Measurements from ENCODE around the gene COMMD7.
"Not testable (repeated sequence)": the region's sequence is repeated elsewhere in the genome, so short reads cannot be mapped to it uniquely, and the experiment has no call there.

Gene COMMD7

DNA sequence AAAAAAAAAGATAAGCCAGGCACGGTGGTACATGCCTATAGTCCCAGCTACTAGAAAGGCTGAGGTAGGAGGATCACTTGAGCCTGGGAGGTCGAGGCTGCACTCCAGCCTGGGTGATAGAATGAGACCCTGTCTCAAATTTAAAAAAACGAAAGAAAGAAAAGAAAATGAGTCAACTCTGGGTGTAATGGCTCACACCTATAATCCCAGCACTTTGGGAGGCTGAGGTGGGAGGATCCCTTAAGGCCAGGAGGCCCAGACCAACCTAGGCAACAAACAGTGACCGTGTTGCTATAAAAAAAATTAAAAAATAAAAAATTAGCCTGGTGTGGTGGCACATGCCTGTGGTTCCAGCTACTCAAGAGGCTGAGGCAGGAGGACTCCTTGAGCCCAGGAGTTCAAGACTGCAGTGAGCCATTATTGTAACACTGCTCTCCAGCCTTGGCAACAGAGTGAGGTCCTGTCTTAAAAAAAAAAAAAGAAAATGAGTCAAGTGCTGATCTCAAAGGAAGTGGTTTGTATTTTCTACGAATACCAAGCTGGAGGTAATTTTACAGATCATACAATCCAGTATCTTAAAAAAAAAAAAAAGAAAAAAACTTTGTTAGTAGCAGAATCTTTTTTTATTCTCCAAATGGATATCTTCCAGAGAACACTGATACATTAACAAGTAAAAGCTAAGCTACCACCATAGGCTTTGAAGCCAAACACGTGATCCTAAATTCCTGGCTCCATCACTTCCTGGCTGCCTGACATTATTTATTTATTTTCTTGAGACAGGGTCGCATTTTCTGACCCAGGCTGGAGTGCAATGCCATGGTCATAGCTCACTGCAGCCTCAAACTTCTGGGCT is 5.7 kb downstream of the COMMD7 start:
- no peak for DNase-seq

DNA sequence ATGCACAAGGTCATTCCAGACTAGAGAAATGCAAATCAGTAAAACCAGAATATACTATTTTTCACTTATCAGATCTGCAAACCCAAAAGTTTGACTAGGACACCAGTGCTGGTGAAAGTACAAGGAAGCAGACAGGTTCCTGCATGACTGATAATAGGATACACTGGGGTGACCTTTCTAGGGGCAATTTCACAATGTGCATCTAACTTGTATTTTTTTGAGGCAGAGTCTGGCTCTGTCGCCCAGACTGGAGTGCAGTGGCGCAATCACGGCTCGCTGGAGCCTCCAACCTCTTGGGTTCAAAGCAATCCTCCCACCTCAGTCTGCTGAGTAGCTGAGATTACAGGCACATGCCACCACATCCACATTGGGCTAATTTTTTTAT is 11.4 kb downstream of the COMMD7 start:
- DNase-seq: no peak

DNA sequence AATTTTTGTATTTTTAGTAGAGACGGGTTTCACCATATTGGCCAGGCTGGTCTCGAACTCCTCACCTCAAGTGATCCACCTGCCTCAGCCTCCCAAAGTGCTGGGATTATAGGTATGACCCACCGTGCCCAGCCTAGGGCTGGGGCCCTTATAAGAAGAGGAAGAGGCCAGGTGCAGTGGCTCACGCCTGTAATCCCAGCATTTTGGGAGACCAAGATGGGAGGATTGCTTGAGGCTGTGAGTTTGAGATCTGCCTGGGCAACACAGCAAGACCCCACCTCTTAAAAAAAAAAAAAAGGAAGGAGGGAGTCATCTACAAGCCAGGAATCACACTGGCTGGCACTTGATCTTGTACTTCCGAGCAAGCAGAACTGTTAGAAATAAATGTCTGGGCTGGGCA is 13.9 kb downstream of the COMMD7 start:
- not testable (repeated sequence) for DNase-seq

DNA sequence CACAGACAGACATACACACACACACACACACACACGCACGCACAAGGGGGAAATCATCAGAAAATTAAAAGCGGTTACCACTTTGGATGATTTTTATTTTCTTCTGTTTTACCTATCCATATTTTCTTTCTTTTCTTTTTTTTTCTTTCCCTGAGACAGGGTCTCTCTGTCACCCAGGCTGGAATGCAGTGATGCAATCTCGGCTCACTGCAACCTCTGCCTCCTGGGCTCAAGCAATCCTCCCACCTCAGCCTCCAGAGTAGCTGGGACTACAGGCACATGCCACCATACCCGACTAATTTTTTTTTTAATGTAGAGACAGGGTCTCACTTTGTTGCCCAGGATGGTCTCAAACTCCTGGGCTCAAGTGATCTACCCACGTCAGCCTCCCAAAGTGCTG is 14.8 kb downstream of the COMMD7 start:
- not testable (repeated sequence) for DNase-seq

DNA sequence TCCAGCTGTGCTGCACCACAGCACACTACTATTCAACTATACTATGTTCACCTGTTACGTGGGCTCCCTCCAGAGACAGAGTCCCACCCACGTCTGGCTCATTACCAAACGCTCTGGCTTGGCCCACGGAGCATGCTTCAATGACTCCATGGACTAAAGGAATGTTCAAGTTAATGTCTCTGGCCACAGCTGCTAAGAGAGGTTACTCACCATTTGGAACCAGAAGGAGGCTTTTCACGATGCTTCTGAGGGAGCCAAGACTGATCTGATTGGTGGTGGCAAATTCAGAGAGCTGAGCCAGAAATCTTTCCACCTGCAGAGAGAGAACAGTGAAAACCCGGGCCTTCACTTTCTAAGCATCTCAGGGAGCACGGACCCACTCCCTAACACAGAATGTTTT is 15.6 kb downstream of the COMMD7 start:
- DNase-seq: peak in 6 of 51 donors; percentile 2 to 53 (median 4)

DNA sequence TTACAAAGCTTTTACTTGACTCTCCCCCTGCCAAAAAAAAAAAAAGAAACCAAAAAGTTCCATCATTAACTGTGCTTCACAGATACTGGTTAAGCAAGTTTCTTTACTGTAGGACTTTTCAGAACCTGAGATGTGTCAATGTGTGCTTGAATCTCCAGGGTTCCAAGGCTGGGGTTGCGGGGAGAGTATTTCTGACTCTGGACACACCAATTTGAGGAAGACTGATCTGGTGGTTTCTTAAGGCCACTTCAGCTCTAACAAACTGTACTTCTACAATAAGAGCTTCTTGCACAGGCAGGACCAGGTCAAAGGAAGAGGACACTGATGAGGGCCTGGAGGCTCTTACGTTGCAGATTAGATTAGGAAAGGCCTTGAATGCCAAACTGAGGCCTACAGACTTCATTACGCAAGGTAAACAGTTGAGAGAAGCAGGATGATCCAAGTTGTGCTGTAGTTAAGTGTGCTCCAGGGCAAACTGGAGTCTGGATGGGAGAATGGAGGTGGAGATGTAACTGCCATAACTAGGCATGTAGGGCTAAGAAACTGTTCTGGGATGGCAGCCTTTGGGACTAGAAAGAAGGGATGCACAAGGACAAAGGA is 24.4 kb downstream of the COMMD7 start:
- no peak for DNase-seq

DNA sequence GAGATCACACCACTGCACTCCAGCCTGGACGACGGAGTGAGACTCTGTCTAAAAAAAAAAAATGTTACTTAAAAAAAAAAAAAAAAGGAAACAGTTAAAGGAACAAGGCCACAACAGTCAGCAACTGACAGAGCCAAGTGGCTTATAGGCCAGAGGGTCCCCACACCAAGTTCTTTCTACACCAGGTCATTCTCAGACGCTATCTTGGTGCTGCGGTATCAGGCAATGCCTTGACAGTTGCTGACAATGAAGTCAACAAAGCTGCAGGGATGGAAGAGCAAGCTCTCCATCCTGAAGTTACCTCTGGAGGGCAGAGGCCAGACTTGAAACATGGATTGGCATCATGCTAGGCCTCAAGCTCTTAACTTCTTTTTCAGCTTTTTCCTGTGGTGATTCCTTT is 31.9 kb downstream of the COMMD7 start:
- DNase-seq: no peak

DNA sequence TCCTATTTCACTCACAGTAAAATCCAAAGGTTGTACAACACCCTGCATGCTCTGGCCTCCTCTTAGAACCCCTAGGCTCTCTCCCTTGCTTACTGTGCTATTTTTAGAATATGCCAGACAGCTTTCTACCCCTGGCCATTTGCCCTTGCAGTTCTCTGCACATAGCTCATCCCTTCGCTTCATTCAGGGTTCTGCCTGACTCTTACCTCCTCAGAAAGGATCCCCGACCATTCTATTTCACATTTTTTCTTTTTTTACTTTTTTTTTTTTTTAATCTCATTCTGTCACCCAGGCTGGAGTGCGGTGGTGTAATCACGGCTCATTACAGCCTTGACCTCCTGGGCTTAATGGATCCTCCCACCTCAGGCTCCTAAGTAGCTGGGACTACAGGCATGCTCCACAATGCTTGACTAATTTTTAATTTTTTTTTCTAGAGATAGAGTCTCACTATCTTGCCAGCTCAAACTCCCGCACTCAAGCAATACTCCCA is 33.6 kb downstream of the COMMD7 start:
- DNase-seq: no peak

DNA sequence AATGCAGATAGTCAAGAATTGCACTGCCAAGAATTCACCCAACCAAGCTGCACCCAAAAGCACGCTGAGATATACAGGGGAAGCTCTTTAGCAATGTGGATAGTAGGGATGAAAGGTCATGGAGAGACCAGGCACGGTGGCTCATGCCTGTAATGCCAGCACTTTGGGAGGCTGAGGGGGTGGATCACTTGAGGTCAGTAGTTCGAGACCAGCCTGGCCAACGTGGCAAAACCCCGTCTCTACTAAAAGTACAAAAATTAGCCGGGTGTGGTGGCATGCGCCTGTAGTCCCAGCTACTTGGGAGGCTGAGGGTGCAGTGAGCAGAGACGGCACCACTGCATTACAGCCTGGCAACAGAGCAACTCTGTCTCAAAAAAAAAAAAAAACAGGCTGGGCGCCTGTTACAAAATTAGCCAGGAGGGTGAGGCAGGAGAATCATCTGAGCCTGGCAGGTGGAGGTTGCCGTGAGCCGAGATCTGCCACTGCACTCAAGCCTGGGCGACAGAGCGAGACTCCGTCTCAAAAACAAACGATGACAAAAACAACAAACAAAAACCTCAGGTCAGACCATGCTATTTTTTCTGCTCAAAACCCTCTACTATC is 34.1 kb downstream of the COMMD7 start:
- not testable (repeated sequence) for DNase-seq

DNA sequence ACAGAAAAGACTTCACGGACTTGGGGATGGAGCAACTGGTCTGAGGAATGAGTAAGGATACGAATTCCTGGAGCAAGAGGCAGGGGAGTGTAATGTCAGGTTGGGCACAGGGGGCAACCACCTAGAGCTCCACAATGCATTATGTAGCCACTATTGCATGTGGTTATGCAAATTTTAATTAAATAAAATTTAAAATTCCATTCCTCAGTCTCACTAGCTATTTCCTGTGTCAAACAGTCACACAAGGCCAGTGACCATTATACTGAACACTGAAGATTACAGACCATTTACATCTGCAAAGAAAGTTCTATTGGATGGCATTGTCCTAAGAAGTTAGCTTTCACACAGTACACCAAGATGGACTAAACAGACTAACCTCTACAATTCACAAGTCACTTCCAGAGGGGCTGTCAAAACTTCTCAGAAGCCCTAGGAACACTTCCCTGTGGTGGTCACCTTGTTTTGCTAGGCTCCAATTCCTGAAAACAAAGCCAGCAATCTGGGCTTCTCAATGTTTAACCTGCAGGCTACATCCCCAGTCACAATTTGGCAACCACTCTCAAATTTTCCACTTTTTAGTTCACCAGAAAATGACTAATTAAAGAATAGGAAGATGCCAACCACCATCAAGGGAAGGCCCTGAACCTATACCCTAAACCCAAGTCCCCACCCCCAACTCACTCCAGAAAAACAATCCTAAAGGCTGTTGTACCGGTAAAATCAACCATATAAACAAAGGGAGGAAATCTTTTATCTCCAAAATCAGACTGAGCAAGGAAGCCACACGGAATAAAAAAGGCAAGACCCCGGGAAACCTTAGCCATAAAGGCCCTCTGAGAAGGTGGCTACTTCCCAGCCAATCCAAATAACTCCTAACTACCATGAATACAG is 35.3 kb downstream of the COMMD7 start:
- DNase-seq: no peak

DNA sequence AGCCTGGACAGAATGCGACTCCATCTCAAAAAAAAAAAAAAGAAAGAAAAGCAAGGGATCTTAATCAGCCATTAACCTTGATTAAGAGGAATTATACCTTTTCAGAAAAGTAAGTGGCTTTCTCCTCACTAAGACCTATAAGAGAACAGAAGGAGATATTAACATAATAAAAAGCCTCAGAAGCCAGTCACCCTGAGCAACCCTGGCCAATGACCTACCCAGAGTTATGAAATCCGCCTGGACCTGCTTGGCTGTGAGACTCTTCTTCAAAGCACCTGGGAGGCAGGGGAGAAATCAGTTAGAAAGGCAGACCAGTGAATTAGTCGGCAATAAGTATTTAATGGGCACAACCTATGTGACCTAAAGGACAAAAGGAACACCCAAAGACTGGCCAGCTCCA is 36.8 kb downstream of the COMMD7 start:
- DNase-seq: no peak

DNA sequence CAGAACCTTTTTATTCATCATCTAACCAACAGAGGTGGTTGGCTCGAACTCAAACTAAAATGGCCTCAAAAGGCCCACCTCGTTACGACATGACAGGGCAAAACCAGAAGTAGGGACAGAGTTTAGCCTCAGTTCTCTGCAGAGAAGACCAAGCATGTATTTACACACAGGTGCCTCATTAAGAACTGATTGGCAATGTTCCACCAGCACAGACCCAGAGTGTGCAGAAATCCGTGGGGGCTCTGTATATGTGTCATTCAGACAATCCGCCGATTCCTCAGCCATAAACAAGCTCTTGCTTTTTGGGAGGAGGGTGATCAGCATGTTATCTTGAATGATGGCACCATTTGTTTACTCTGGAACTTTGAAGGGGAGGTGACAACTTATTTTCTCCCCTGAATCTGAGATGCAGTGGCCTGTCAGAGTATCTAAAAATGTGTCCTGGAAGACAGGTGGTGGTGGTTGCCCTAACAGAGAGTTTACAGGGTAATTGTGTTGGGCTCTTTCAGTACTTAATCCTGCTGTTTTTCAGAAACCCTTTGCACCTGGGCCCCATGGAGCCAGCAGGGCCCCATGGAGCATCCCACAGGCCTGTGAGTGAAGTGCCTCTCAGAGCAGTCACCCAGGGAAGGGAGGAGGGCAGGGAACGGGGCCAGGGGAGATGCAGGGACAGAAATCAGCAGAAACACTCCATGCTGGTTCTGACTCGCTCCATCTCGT is 40.4 kb downstream of the COMMD7 start:
- no peak for DNase-seq

DNA sequence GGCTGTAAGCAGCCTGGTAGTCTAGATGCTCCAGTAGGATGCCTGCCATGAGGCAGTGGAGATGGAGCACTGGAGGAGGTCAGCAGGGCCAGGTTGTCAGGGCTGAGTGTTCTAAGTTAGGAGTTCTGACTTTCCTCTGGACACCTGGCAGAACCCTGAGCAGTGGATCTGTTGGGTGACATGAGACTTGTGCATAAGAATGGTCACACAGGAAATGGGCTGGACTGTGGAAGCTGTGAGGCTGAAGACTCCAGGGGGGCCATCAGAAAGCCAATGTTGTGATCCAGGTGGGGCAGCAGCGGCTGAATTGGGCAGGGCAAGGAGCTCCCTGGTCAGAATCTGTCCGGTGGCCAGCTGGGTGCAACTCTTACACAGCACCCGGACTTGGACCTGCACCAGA is 45.7 kb downstream of the COMMD7 start:
- no peak for DNase-seq

DNA sequence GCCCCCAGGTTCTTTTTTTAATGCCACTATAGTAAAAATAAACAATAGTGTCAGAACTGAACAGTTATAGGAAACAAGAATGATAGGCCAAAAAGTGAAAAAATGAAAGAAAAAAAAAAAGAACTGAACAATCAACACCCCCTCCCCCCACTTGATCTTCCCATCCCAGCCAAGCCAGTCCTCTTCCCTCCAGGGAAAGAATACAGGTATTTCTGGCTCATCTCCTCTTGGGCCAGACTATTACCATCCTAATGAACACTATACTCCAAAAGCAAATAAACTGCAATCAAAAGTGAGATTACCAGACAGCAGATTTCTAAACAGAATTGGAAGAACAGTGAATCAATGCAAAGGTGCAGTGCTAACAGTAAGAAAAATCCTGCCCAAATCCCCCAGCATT is 48.2 kb downstream of the COMMD7 start:
- no peak for DNase-seq

DNA sequence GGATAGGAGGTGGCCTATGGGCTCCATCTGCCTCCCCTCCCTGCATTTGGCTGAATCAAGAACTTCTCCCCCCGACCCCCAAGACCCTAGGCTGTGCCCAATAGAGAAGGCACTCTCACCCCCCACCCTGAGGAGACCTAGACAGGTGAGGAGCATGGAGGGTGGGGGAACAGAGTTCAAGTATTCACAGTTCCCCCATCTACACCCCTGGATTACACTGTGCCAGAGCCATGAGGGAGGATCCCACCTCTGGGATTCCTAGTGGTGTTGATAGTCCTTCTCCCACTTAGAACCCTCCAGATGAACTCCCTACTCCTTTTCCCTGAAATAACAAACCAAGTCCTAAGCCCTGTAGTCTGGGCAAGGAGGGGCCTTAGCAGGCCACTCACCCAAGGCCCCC is 54.3 kb downstream of the COMMD7 start:
- DNase-seq: not testable (repeated sequence)

DNA sequence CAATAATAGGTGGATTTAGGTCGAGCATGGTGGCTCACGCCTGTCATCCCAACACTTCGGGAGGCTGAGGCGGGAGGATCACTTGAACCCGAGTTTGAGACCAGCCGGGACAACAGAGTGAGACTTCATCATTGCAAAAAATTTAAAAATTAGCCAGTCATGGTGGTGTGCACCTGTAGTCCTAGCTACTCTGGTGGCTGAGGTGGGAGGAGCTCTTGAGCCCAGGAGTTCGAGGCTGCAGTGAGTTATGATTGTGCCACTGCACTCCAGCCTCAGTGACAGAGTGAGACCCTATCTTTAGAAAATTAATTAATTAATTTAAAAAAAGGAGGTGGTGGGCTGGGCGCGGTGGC is 56.1 kb downstream of the COMMD7 start:
- no peak for DNase-seq

DNA sequence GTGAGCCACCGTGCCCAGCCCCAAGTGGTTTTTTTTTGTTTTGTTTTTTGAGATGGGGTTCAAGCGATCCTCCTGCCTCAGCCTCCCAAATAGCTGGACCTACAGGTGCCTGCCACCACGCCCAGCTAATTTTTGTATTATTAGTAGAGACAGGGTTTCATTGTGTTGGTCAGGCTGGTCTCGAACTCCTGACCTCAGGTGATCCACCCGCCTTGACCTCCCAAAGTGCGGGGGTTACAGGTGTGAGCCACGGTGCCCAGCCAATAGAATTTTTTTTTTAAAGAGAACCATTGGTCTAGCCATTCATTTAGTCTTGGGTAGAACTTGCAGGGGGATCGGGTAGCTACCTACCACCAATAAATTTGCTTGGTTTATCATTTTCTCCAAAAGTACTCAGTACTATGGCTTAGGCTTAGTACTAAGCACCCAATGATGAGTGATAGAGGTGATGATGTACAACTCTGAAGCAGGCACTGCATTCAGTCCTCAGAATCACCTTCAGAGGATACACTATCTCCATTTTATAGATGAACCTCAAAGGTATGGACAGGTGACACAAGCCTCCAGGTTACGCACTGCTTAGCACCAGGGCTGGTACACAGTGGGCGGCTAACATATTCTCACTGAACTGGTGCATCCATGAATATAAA is 56.6 kb downstream of the COMMD7 start:
- DNase-seq: no peak

DNA sequence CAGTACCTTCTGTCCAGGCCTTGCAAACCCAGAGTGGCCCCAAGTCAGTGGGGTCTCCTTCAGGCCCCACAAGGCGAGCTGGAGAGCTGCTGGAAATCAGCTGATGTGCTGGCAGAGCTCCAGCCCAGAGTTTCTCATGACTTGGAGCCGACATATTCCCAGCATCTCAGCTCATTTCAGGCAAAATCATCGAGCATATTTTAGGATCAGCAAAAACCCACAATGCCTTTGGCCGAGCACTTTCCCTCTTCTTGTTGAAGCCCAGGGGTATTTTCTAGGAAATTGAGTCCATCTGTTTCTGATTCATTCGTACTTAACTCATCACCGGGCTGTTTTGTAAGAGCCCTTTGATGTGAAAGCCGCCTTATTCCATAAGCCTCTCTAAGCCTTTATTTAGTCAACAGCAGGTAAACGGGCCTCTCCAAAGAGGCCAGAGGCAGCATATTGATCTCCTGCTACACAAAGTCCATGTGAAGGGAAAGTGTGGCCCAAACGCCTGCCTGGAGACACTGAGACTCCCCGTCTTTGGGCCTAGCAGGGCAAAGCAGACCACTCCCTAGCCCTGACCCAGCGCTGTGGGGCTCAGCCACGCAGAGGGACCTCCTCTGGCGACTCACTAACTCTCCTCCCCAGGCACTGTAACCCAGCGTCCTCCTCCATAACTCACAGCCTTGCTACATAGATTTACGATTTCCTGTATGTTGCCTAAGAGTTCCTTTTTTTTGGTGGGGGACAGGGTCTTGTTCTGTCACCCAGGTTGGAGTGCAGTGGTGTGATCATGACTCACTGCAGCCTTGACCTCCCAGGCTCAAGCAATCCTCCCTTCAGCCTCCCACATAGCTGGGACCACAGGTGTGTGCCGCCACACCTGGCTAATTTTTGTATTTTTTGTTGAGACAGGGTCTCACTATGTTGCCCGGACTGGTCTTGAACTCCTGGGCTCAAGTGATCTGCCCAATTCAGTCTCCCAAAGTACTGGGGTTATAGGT is 57.4 kb downstream of the COMMD7 start:
- DNase-seq: peak in 4 of 51 donors; percentile 6 to 40 (median 12)

DNA sequence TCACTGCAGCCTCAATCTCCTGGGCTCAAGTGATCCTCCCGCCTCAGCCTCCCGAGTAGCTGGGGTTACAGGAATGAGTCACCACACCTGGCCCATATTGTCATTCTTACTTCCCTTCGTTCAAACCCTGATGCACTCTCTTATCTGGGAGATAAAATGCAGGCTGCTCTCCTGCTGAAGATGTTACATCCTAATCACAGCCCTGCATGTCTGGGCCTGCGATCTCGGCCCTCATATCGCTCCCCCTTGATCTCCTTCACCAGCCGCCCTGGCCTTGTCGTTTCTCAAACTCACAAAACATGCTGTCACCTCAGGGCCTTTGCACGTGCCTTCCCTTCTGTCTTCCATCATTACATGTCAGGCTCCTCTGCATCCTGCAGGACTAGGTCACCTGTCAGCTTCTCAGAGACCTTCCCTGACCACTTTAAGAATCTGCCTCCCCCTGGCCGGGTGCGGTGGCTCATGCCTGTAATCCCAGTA is 60.7 kb downstream of the COMMD7 start:
- no peak for DNase-seq
